SK-N-SH treated with all-trans-retinoic acid at 6 μM for 48 hours (cell line): ENCODE results near the gene TMEM79.

Source experiments
- GLIS3 ChIP-seq: fragments of 250-450 bp; sonication (Bioruptor Pico); IDR thresholded peaks from 2 replicates; pipeline ENCODE4 v1.5.0; 2020; ENCODE audit warnings: mild to moderate bottlenecking, moderate library complexity
- PPARA ChIP-seq: fragments of 250-450 bp; sonication (Bioruptor Pico); IDR thresholded peaks from 2 replicates; pipeline ENCODE4 v1.5.0; 2020; ENCODE audit warnings: mild to moderate bottlenecking, borderline replicate concordance
- ZFP30 ChIP-seq: fragments of 450-650 bp; formaldehyde crosslinking; IDR thresholded peaks from 2 replicates; pipeline ENCODE4 v1.5.0; 2022; ENCODE audit warnings: mild to moderate bottlenecking, moderate library complexity

DNA sequence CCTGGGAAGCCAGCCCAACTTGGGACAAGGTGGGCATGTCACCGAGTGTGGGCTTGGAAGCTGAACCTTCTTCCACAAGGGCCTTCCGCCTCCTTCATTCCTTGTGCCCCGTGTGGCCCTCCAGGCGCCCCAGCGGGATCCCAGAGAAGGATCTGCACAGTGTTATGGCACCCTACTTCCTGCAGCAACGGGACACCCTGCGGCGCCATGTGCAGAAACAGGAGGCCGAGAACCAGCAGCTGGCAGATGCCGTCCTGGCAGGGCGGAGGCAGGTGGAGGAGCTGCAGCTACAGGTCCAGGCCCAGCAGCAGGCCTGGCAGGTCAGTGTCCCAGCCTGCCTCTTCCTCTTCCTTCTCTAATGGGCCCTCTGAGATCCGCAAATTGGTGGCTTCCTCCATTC, 48.0 kb upstream of the TMEM79 start:
- TF ChIP-seq PPARA (CRISPR knock-in tag) (no peak), GLIS3 (no peak), ZFP30 (CRISPR knock-in tag) (no peak)
